GM21515 (cell line): Measurements from ENCODE around the gene DNAH11.

Experiments used
- ATAC-seq: cut with Tn5 transposase; IDR thresholded peaks from one replicate; pipeline ENCODE4 v1.9.1; 2021; ENCODE audit not compliant: unreplicated experiment

DNAH11 gene

GRCh38 chr7:21550076-21550475 is 7.2 kb downstream of the DNAH11 start:
- no peak for ATAC-seq

GRCh38 chr7:21550821-21551531 is 8.1 kb downstream of the DNAH11 start:
- no peak for ATAC-seq

GRCh38 chr7:21562385-21562784 is 19.5 kb downstream of the DNAH11 start:
- ATAC-seq = no peak

- no peak for ATAC-seq
Observed at GRCh38 chr7:21565614-21566013, 22.8 kb downstream of the DNAH11 start.

- no peak for ATAC-seq
Observed at GRCh38 chr7:21566094-21566493, 23.3 kb downstream of the DNAH11 start.

GRCh38 chr7:21568762-21569161 is 25.9 kb downstream of the DNAH11 start:
- ATAC-seq = no peak

GRCh38 chr7:21572331-21573313 is 29.8 kb downstream of the DNAH11 start:
- no peak for ATAC-seq

- ATAC-seq = no peak
Observed at GRCh38 chr7:21579341-21580072, 36.7 kb downstream of the DNAH11 start.

GRCh38 chr7:21580073-21580521 is 37.3 kb downstream of the DNAH11 start:
- no peak for ATAC-seq

GRCh38 chr7:21585070-21585724 is 42.4 kb downstream of the DNAH11 start:
- ATAC-seq = no peak

- ATAC-seq = no peak
Observed at GRCh38 chr7:21587139-21587784, 44.4 kb downstream of the DNAH11 start.

- ATAC-seq = no peak
Observed at GRCh38 chr7:21596801-21597200, 54.0 kb downstream of the DNAH11 start.

- ATAC-seq = no peak
Observed at GRCh38 chr7:21603462-21603861, 60.6 kb downstream of the DNAH11 start.

- ATAC-seq = no peak
Observed at GRCh38 chr7:21603972-21604749, 61.3 kb downstream of the DNAH11 start.

- no peak for ATAC-seq
Observed at GRCh38 chr7:21605008-21605585, 62.3 kb downstream of the DNAH11 start.

GRCh38 chr7:21608465-21608864 is 65.6 kb downstream of the DNAH11 start:
- no peak for ATAC-seq

- no peak for ATAC-seq
Observed at GRCh38 chr7:21611129-21611528, 68.3 kb downstream of the DNAH11 start.

- no peak for ATAC-seq
Observed at GRCh38 chr7:21616091-21616490, 73.3 kb downstream of the DNAH11 start.

GRCh38 chr7:21616796-21617436 is 74.1 kb downstream of the DNAH11 start:
- no peak for ATAC-seq
